WTC11 (cell line): Measurements from ENCODE around the gene PROM2.

Experiments used
- CBFB ChIP-seq: sonication (generic); formaldehyde crosslinking; IDR thresholded peaks from 2 replicates; pipeline ENCODE4 v1.8.1; 2022; ENCODE audit warnings: mild to moderate bottlenecking, low read depth, missing genetic modification reagents
- CTCF ChIP-seq: fragments of 200-600 bp; IDR thresholded peaks from 2 replicates; pipeline ENCODE4 v1.8.0; 2022; ENCODE audit warnings: antibody characterized with exemption
- E2F4 ChIP-seq: sonication (generic); formaldehyde crosslinking; IDR thresholded peaks from 2 replicates; pipeline ENCODE4 v1.8.1; 2022; ENCODE audit warnings: low read depth, mild to moderate bottlenecking, moderate library complexity, missing genetic modification reagents, borderline replicate concordance
- EMX1 ChIP-seq: fragments of 250-450 bp; sonication (Bioruptor Pico); IDR thresholded peaks from 2 replicates; pipeline ENCODE4 v1.8.0; 2021; ENCODE audit warnings: mild to moderate bottlenecking
- IRF2 ChIP-seq: sonication (generic); formaldehyde crosslinking; IDR thresholded peaks from 2 replicates; pipeline ENCODE4 v1.8.0; 2022; ENCODE audit warnings: low read depth, missing genetic modification reagents, borderline replicate concordance
- NR2C2 ChIP-seq: sonication (generic); formaldehyde crosslinking; IDR thresholded peaks from 2 replicates; pipeline ENCODE4 v1.8.0; 2022; ENCODE audit warnings: mild to moderate bottlenecking, missing genetic modification reagents
- ZBTB21 ChIP-seq: sonication (generic); formaldehyde crosslinking; IDR thresholded peaks from 2 replicates; pipeline ENCODE4 v1.8.1; 2023; ENCODE audit warnings: mild to moderate bottlenecking, missing genetic modification reagents, borderline replicate concordance

- TF ChIP-seq ZBTB21 (CRISPR knock-in tag) (no peak), NR2C2 (no peak), CTCF (no peak), CBFB (CRISPR knock-in tag) (no peak), EMX1 (CRISPR knock-in tag) (no peak), IRF2 (CRISPR knock-in tag) (no peak), E2F4 (CRISPR knock-in tag) (no peak)
These were observed 33.7 kb upstream of the PROM2 start for GRCh38 chr2:95240556-95240955.
